Kidney (tissue), 14 donors: Measurements from ENCODE around the gene COPZ1. TPM values are rescaled to one million over a fixed set of nuclear protein-coding genes. Genes with fewer than 3 reads are reported as not detected.

Source experiments
- DNase-seq, 5 donors: peaks; one replicate each; pipeline ENCODE4 v3.0.0-alpha.2; 2013 to 2020
- FAIRE-seq: peaks from 2 replicates; lab custom pipeline; 2012; peaks lifted over from hg19 to GRCh38; lab: Jason Lieb, UNC
- H3K27ac ChIP-seq, 2 donors: one replicate each; pipeline ENCODE4 v1.7.0; 2013; ENCODE audit warnings: low read depth in 2 of 2, low read length in 2 of 2, inconsistent platforms in 1 of 2
- H3K27me3 ChIP-seq: one replicate; pipeline ENCODE4 v1.7.1; 2013; ENCODE audit warnings: low read length, inconsistent platforms; ENCODE audit not compliant: control insufficient read depth, insufficient read depth
- H3K36me3 ChIP-seq, 3 donors: one replicate each; pipeline versions ENCODE4 v1.7.0 to v1.7.1; 2013; ENCODE audit warnings: low read length in 3 of 3, control low read depth in 1 of 3, inconsistent platforms in 1 of 3; ENCODE audit not compliant: insufficient read depth in 3 of 3, control insufficient read depth in 2 of 3
- H3K4me1 ChIP-seq, 3 donors: one replicate each; pipeline versions ENCODE4 v1.7.0 to v1.7.1; 2013; ENCODE audit warnings: low read length in 3 of 3, inconsistent platforms in 1 of 3, low read depth in 1 of 3; ENCODE audit not compliant: control insufficient read depth in 2 of 3, insufficient read depth in 2 of 3
- H3K4me3 ChIP-seq, 3 donors: one replicate each; pipeline versions ENCODE4 v1.7.0 to v1.8.1; 2013; ENCODE audit warnings: low read length in 3 of 3, control low read depth in 1 of 3, inconsistent platforms in 1 of 3
- H3K9ac ChIP-seq, 3 donors: one replicate each; pipeline versions ENCODE4 v1.7.0 to v1.7.1; 2013; ENCODE audit warnings: low read length in 3 of 3, control low read depth in 1 of 3, inconsistent platforms in 1 of 3
- H3K9me3 ChIP-seq, 3 donors: one replicate each; pipeline versions ENCODE4 v1.7.0 to v1.7.1; 2013; ENCODE audit warnings: low read length in 3 of 3, control low read depth in 1 of 3, inconsistent platforms in 1 of 3; ENCODE audit not compliant: control insufficient read depth in 2 of 3, insufficient read depth in 1 of 3
- CTCF ChIP-seq: IDR thresholded peaks from 3 replicates; pipeline ENCODE4 v1.5.1; 2012; ENCODE audit warnings: mild to moderate bottlenecking, moderate library complexity, borderline replicate concordance; ENCODE audit not compliant: insufficient read depth; ENCODE audit errors: extremely low read depth
- intact Hi-C: fragments of 100-400 bp; cut with DNase I; formaldehyde crosslinking; loops from one replicate; pipeline ENCODE4 v1.11.1; 2022
- polyA plus RNA-seq: library from polyadenylated mRNA; stranded (reverse); fragments of 350-450 nt; fragmentation: Illumina TruSeq; extraction: RNeasy Lipid Tissue Mini Kit (QIAGEN cat#74804); gene quantifications from one replicate; pipeline ENCODE4 v1.2.3, GENCODE V29; 2014; ENCODE audit warnings: low read depth, low replicate concordance; ENCODE audit not compliant: insufficient read depth
- total RNA-seq: library from RNA; stranded (reverse); fragmentation: NEBNext Ultra II Directional; extraction: Animal tissue kit (Norgen Biotek cat#: 25700); gene quantifications from one replicate; pipeline ENCODE4 v1.2.1, GENCODE V29; 2021
- donor health status: control.
- donor health status: control.
- donor health status: control.
- donor health status: control.
- donor health status: control.
- donor health status: DM: yes; HTN: yes; CAD: no.
- donor health status: Normal renal cell carcinoma (clear cell type).

COPZ1 gene
- total and polyA plus RNA-seq, 2 donors from 2014 or later: 141 to 181 TPM

GRCh38 chr12:54358191-54358944 is 33.4 kb downstream of the COPZ1 start:
- TF ChIP-seq CTCF: no peak
- Histone ChIP-seq H3K9ac (peak overlapping the region; percentile 64 to 94 (median 72)), H3K27ac (peak overlapping the region; percentile 64 to 89), H3K9me3 (no peaks in the 10 kb centered on the region), H3K27me3 (no peaks in the 10 kb centered on the region), H3K4me1 (peaks cover 5 to 23% (median 9%) of the 10 kb centered on the region in 3 donors), H3K36me3 (no peaks in the 10 kb centered on the region), H3K4me3 (peak overlapping the region; percentile 71 to 92 (median 83))
- DNase-seq (peak in 4 of 5 donors; percentile 53 to 73 (median 71)), FAIRE-seq (no peak)
- intact Hi-C loops: loop anchor here (10.0 kb wide), 1 partner anchor 64 kb away; no protein-coding TSS in a partner anchor

DNA sequence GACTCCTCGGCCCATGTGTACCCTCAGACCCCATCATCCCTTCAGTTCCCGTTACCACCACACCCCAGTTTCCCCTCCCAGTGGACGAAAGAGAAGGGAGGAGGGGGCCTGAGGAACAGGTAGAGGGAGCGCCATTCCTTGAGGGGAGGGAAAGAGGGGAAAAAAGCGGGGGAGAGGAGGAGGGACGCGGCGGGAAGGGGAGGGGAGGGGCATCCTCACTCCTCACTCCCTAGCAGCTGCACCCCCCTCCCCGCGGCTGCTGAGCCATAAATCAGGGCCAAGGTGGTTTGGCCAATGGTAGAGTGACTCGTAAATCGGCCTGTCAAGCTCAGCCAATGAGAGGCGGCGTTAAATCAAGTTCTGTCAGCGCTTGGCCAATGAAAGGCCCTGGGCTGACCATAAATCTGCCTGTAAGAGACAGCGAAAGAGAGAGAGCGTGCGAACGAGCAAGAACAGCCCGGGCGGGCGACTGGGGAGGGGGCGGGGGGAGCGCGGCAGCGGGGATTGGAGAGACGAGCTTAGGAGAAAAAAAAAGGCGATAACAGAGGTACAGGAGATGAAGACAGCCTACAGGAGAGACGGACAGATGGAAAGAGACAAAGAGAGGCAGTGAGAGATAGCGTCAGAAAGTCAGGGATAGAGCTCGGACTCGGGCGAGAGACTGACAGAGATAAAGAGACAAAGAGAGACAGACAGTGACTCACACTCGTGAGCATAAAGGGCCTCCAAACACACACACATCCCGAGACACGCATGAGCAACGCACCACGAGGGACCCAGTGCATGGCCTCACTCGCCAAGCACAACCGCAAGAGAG is 34.2 kb downstream of the COPZ1 start:
- intact Hi-C loops: loop anchor here (10.0 kb wide), 1 partner anchor 64 kb away; no protein-coding TSS in a partner anchor
- Histone ChIP-seq H3K4me3 (peak overlapping the region; percentile 74 to 92 (median 83)), H3K27me3 (no peaks in the 10 kb centered on the region), H3K4me1 (peaks cover 2 to 18% (median 9%) of the 10 kb centered on the region in 3 donors), H3K27ac (peak overlapping the region; percentile 77 to 89), H3K9me3 (no peaks in the 10 kb centered on the region), H3K36me3 (no peaks in the 10 kb centered on the region), H3K9ac (peak overlapping the region; percentile 64 to 94 (median 72))
- no peak for TF ChIP-seq CTCF
- DNase-seq (peak; percentile 98 to 100 (median 99)), FAIRE-seq (peak; percentile 55)

DNA sequence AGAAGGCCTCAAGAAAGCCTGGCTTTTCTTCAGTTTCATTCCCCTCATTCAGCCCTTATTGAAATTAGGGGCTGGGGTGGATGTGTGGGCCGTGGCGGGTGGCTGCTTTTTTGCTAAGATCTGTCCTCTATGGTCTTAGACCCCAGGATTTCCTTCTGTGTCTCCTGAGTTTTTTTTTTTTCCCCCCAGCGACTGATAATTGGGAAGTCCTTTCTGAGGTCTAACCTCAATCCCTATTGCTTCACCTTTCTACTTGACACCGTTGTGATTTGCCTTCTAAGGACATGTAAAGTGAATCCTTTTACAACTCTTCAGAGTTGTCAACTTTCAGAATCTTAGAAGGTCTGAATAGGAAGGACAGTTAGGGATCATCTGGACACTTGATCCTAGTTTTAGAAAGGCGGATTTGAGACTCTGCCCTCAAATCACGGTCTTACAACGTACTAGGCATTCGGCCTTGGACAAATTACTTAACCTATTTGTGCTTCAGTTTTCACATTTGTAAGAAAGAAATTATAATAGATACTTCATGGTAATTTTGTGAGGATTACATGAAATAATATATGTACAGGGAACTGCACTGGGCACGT is 34.9 kb downstream of the COPZ1 start:
- peak overlapping the region; percentile 71 to 77 for H3K27ac ChIP-seq
- peak overlapping the region; percentile 1 to 69 (median 60) for H3K9ac ChIP-seq
- H3K27me3 ChIP-seq: no peaks in the 10 kb centered on the region
- no peak for DNase-seq
- no peak for TF ChIP-seq CTCF
- peaks cover 2 to 18% (median 9%) of the 10 kb centered on the region in 3 donors for H3K4me1 ChIP-seq
- no peaks in the 10 kb centered on the region for H3K9me3 ChIP-seq
- H3K4me3 ChIP-seq: peak overlapping the region; percentile 67 to 75 (median 74)
- no peaks in the 10 kb centered on the region for H3K36me3 ChIP-seq
- intact Hi-C loops: loop anchor here (10.0 kb wide), 1 partner anchor 65 kb away; no protein-coding TSS in a partner anchor
- no peak for FAIRE-seq
